GM12892 (cell line): ENCODE results near the gene ART3.

ENCODE experiments used
- DNase-seq: peaks from one replicate; pipeline ENCODE4 v3.0.0; 2011; ENCODE audit not compliant: insufficient read length
- FAIRE-seq: peaks from 2 replicates; lab custom pipeline; 2011; peaks lifted over from hg19 to GRCh38; lab: Jason Lieb, UNC
- POLR2A ChIP-seq: IDR thresholded peaks from 2 replicates; pipeline ENCODE4 v1.6.1; 2011; ENCODE audit warnings: low read depth, low read length, control low read depth
- POLR2AphosphoS5 ChIP-seq: IDR thresholded peaks from 2 replicates; pipeline ENCODE4 v1.6.1; 2011; ENCODE audit warnings: low read depth, low read length, control low read depth
- TAF1 ChIP-seq: IDR thresholded peaks from 2 replicates; pipeline ENCODE4 v1.6.1; 2011; ENCODE audit warnings: low read depth, mild to moderate bottlenecking, control low read depth, low read length, borderline replicate concordance

The ART3 gene

GRCh38 chr4:76055421-76055820 is 19.1 kb upstream of the ART3 start:
- DNase-seq (no peak), FAIRE-seq (no peak)
- no peak for TF ChIP-seq TAF1
- no peak for TF ChIP-seq POLR2AphosphoS5
- no peak for TF ChIP-seq POLR2A

- FAIRE-seq (peak; percentile 75), DNase-seq (no peak)
- no peak for TF ChIP-seq TAF1
- no peak for TF ChIP-seq POLR2A
- TF ChIP-seq POLR2AphosphoS5: no peak
Observed at GRCh38 chr4:76058302-76058701, 16.2 kb upstream of the ART3 start.

DNA sequence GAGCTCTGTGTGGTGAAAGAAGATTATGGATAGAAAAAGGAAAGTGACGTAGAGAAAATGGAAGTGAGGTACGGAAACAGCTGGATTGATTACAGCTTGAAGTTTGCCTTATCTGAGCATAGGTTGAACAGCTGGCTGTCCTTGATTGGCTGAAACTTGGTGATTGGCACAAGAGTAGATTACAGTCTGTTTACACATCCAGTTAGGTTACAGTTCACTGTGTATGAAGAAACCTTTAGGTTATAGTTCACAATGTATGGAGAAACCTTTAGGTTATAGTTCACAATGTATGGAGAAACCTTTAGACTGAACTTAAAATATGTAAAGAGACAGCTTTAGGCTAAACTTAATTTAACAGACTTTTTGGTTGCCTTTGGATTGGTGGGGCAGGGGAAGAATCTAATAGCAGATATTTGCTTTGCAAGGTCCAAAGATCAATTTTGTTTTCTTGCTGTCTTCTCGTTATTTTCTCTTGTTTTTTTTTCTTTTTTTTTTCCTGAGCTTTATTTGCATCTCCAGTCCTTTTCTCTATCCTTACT is 15.6 kb upstream of the ART3 start:
- no peak for DNase-seq

DNA sequence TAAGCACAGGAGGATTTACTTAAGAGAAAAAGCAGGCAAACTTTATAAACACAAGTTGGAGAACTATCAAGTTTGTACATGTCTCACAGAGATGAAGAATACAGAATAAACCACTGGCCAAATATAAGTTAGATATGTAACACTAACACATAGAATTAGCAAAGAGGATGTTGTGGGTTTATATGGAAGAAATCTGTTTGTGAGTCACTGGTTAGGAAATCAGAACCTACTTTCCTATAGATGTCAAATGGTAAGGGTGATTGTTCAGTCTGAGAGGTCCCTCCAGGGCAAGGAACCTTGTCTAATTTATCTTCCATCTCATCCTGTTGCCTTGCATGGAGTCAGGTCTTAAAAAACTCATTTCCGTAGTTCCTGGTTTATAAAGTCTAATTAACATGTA is 14.8 kb upstream of the ART3 start:
- no peak for FAIRE-seq
- TF ChIP-seq POLR2A: no peak
- no peak for TF ChIP-seq TAF1
- TF ChIP-seq POLR2AphosphoS5: no peak
- DNase-seq: no peak

More for the DNA sequence above, 15.6 kb upstream of the ART3 start:
- TF ChIP-seq POLR2A (no peak), TAF1 (no peak), POLR2AphosphoS5 (no peak)
- FAIRE-seq: peak; percentile 82

DNA sequence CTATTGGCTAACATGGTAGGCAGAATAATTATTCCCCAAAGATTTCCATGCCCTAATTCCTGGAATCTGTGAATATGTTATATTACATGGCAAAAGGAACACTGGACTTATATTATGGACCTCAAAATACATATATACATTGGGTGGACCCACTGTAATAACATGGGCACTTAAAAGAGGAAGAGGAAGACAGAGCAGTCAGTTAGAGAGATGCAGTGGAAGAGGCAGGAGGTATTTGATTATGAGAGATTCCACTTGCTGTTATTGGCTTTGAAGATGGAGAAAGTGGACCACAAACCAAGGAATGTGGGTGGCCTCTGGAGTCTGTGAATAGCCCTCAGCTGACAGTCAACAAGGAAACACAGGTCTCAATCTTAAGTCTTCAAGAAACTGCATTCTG is 14.0 kb upstream of the ART3 start:
- FAIRE-seq: no peak
- no peak for DNase-seq
- TF ChIP-seq TAF1 (no peak), POLR2A (no peak), POLR2AphosphoS5 (no peak)

DNA sequence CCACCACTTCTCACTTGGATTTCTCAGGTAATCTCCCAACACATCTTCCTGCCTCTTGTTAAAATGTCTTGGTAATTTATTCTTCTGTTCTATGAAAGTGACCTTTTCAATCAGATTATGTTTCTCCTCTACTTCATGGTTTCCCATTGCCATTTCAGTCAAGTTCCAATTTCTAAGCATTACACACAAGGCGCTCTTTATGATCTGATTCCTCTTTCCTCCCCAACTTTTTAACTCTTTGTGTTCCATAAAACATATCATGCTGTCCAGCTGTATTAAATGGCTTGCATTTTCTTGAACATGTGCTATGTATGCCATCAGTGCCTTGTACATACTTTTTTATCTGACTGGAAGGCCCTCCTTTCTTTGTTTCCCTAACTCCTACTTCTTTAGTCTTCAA is 13.1 kb upstream of the ART3 start:
- FAIRE-seq (no peak), DNase-seq (no peak)
- TF ChIP-seq POLR2AphosphoS5 (no peak), POLR2A (no peak), TAF1 (no peak)

GRCh38 chr4:76061982-76062381 is 12.5 kb upstream of the ART3 start:
- no peak for DNase-seq
- FAIRE-seq: peak; percentile 51
- TF ChIP-seq POLR2A (no peak), TAF1 (no peak), POLR2AphosphoS5 (no peak)

- DNase-seq: no peak
- FAIRE-seq: no peak
- no peak for TF ChIP-seq POLR2AphosphoS5
- no peak for TF ChIP-seq TAF1
- TF ChIP-seq POLR2A: no peak
Observed at GRCh38 chr4:76066546-76066945, 8.0 kb upstream of the ART3 start.

GRCh38 chr4:76067652-76068286 is 6.7 kb upstream of the ART3 start:
- DNase-seq (peak; percentile 37), FAIRE-seq (no peak)
- TF ChIP-seq POLR2A (no peak), POLR2AphosphoS5 (no peak), TAF1 (no peak)

DNA sequence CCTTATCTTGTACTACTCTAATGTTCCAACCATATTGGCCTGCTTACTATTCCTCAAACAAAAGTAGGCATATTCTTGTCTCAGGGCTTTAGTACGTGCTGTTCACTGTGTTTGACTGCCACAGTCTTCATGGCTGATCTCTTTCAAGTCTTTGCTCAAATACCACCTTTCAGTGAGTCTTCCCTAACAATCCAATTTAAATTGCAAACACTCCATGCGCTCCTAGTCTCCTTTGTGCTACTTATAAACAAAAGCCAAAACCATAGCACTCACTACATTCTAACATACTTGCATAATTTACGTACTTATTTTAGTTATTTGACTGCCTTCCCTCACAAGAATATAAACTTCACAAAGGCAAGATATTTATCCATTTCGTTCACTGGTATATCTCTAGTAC is 1.7 kb upstream of the ART3 start:
- FAIRE-seq: no peak
- TF ChIP-seq TAF1: no peak
- no peak for DNase-seq

DNA sequence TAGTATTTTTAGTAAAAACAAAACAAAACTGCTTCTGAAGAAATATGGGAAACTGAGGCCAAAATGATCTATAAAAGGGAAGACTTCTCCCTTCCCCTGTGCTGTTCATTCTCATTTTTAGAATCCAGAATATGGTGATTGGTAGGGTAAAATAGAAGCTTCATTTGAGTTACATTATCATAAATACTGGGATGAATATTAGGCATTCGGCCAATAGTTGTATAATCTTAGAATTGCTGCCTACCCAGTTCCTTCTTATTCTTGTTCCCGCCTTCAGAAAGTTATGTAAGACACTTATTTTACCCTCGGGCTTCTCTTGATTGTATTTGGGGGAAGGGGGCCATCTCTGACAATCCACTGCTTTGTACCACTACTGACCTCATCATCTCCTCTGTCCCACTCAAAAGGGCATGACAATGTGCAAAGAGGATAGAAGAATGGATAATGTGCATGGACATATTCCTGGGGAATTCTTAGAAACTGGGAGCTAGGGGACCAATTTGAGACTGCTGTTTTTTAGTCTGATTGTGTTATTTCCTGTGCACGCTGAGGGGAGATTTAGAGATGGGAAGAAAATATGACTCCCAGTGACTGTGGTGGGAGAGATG is 588 bp downstream of the ART3 start:
- TF ChIP-seq POLR2A: no peak
- no peak for TF ChIP-seq TAF1
- DNase-seq: no peak
- no peak for FAIRE-seq

- FAIRE-seq (no peak), DNase-seq (no peak)
- TF ChIP-seq TAF1 (no peak), POLR2A (no peak), POLR2AphosphoS5 (no peak)
Observed at GRCh38 chr4:76078033-76078613, 3.6 kb downstream of the ART3 start.
